ENCODE data around the gene ALDH3A2.
"Not testable (repeated sequence)": the region's sequence is repeated elsewhere in the genome, so short reads cannot be mapped to it uniquely, and the experiment has no call there.

GRCh38 chr17:19669680-19670079 lies 21.1 kb downstream of the ALDH3A2 start:
- TF ChIP-seq POLR2AphosphoS5, POLR2A, CTCF (IDR thresholded peaks at IDR 0.05): not testable (repeated sequence)
